A673 (cell line): ENCODE results near the gene ADAMTS3.

Source experiments
- CTCF ChIP-seq: fragments of 300-800, 200-600 bp; sonication (generic); conservative IDR thresholded peaks from 2 replicates; pipeline ENCODE4 v1.5.1; 2017; ENCODE audit warnings: low read depth, mild to moderate bottlenecking, antibody characterized with exemption, low read length, moderate library complexity, mixed read lengths
- EZH2 ChIP-seq: fragments of 200-600 bp; sonication (generic); IDR thresholded peaks from 2 replicates; pipeline ENCODE4 v1.6.1; 2017; ENCODE audit warnings: borderline replicate concordance, low read depth, mild to moderate bottlenecking, mixed read lengths, antibody characterized with exemption, low read length; ENCODE audit not compliant: poor library complexity, severe bottlenecking

DNA sequence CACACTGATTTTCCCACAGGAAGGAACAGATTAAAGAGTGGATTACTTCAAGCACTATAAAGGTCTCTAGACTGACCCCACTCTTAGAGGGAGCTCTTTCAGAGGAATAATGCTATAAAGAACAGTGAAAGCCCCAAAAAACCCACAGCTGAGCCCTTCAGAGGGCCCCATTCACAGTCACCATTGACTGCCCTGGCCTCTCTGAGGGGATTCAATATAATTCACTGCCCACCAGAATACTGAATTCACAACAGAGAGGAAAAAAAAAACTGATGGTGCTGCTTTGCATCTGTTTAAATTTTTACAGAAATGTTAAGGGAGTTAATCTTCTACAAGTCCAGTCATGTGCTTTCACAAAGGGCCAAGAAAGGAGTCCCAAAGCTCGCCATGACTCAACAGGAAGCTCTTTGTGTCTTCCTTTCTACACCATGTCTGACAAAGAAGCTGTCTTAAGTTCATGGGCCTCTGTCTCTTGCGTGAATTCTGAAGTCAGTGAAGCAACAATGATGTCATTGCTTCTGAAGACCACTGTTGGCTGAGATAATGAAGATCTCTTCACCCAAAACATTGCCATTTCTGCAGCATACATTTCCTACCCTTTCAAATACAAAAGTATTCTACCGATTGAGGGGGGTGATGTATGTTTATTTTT lies 174.9 kb downstream of the ADAMTS3 start:
- TF ChIP-seq CTCF (no peak), EZH2 (no peak)
